Stimulated activated CD8-positive, alpha-beta memory T cell treated with anti-CD3 and anti-CD28 coated beads, Interleukin-4, amount 100 ng/mL, for 48 hours (primary cell): ENCODE results near the gene POLH.
"Not testable (repeated sequence)": the region's sequence is repeated elsewhere in the genome, so short reads cannot be mapped to it uniquely, and the experiment has no call there.

Experiments used
- DNase-seq: peaks from one replicate; pipeline ENCODE4 v3.0.0-alpha.2; 2020

POLH gene

DNA sequence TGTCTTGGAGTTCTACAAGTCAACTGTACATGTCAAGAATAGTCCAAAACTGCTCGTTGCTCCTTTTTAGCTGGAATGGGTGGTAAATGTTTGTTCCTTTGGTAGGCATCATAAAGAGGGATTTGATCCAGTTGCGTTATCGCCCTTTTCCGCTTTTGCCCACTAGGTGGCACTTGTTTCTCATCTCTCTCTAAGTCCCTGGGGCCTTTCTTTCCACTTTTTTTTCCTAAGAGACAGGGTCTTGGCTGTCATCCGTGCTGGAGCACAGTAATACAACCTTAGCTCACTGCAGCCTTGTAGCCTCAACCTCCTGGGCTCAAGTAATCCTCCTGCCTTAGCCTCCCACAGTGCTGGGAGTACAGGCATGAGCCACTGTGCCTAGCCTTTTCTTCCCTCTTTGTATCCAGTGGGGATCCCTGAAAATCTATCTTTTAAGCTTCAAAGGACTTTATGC lies 32.4 kb downstream of the POLH start:
- peak; percentile 81 for DNase-seq

DNA sequence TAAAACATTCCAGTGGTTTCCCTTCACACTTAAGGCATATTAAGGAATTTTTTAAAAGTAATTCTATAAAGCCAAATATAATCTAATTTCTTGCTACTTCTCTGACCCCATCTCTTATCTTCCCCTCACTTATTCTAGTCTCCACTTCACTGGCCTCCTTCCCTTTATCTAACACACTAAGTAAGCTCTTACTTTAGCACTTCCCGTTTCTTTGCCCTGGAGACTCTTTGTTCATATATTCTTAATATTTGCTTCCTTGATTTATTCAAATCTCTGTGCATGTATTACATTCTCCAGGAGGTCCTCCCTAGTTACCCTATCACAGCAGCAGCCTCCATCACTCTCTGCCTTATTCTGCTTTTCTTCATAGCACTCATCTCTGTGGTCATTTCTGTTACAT lies 32.8 kb downstream of the POLH start:
- DNase-seq: no peak

DNA sequence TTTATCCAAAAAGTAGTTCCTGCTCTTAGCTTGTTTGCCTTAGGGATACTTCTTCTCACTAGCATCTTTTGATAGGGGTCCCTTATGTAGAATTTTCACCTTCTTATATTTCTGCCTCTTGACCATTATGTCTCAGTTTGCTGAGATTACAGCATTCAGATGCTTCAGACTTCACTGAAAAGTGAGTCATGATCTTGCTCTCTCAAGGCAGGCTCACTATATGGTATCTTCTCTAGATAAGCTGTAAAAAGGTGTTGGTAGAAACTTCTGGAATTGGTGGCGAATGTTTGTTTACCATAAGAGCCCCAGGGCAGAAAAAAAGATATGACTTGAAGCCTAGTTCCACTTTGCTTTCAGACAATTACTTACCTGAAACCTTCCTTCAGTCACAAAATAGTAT lies 33.4 kb downstream of the POLH start:
- no peak for DNase-seq

DNA sequence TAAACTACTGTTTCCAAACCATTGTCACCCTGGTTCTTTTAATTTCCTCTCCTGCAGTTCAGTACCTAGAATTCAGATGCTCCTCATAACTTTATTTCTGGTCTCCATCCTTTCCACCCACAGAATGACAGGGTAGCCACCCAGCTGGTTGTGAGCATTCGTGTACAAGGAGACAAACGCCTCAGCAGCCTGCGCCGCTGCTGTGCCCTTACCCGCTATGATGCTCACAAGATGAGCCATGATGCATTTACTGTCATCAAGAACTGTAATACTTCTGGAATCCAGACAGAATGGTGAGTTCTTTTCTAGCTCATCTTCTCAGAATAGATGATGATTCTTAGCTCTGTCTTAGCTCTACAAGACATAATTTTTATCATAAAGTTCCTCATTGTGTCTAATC lies 34.4 kb downstream of the POLH start:
- DNase-seq: no peak

DNA sequence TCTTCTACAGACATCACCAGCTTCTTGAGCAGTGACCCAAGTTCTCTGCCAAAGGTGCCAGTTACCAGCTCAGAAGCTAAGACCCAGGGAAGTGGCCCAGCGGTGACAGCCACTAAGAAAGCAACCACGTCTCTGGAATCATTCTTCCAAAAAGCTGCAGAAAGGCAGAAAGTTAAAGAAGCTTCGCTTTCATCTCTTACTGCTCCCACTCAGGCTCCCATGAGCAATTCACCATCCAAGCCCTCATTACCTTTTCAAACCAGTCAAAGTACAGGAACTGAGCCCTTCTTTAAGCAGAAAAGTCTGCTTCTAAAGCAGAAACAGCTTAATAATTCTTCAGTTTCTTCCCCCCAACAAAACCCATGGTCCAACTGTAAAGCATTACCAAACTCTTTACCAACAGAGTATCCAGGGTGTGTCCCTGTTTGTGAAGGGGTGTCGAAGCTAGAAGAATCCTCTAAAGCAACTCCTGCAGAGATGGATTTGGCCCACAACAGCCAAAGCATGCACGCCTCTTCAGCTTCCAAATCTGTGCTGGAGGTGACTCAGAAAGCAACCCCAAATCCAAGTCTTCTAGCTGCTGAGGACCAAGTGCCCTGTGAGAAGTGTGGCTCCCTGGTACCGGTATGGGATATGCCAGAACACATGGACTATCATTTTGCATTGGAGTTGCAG lies 37.9 kb downstream of the POLH start:
- no peak for DNase-seq

DNA sequence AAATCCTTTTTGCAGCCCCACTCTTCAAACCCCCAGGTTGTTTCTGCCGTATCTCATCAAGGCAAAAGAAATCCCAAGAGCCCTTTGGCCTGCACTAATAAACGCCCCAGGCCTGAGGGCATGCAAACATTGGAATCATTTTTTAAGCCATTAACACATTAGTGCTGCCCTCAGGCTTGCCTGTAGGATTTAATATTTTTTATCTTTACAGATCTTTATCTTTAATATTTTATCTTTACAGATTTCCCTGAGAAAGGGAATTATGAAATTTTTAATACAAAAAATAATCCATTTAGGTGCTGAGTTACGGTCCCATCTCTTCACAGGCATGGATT lies 38.4 kb downstream of the POLH start:
- no peak for DNase-seq

DNA sequence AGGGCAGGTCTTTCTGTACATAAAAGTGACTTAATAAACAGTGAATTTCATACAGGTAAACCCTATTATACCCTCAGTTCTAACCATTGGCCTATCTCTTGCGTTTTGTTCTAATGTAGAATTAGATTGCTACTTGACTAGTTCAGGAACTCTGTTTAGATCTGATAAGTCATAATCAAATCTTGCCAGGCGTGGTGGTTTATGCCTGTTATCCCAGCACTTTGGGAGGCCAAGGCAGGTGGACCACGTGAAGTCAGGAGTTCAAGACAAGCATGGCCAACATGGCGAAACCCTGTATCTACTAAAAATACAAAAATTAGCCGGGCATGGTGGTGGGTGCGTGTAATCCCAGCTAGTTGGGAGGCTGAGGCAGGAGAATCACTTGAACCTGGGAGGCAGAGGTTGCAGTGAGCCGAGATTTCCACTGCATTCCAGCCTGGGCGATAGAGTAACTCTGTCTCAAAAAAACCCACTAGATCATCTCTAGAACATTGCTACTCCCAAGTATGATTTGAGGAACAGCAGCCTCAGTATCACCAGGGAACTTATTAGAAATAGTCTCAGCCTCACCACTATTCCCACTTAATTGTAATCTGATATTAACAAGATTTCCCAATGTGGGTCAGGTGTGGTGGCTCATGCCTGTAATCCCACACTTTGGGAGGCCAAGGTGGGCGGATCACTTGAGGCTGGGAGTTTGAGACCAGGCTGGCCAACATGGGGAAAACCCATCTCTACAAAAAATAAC lies 40.9 kb downstream of the POLH start:
- DNase-seq: no peak

DNA sequence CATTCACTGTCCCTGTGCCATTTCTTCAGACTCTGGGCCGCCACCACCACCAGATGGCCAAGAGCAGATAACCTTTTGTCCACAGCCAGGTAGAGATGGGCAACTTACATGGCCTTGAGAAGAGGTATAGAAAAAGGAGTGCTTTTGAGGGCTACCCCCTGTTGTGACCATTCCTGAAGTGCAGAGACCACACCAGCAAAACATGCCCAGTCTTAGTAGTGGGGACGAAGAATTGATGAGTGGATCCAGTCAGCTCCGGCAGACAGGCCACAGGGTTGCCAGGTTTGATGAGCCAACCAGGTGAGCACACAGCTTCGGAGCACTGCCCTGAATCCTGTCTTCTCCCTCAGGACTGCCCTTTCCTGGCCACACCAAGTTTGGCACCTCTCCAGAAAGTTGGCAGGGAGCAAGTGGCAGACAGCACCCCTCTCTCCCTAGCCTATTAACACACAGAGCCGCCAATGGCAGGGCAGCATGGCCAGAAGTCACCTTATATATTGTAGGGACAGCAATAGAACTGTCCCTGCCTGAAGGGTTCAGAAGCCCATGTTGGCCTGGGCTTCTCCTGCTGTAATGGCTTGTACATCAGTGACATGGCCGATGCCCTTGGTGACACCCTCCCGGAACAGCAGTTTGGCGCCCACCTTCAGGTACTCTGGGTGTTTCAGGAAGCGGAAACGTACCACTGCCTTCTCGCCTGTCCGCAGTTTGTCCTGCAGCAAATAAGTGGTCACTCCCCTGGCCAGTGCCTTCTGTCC lies 45.3 kb downstream of the POLH start:
- DNase-seq: no peak

DNA sequence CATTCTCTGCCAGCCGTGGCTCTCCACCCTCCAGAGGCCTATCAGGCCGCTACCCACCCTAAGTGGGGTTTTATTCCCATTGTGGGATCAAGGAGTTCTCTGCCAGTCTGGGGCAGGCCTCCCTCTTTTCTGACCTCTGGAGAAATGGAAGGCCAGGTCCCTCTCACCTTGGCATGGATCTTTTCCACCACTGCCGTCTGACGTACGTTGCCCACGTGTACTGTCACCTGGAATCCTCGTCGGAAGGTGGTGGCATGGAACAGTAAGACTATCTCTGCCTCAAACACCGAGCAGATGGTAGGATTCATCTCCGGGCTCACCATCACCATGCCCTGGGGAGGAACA lies 45.8 kb downstream of the POLH start:
- DNase-seq: no peak

DNA sequence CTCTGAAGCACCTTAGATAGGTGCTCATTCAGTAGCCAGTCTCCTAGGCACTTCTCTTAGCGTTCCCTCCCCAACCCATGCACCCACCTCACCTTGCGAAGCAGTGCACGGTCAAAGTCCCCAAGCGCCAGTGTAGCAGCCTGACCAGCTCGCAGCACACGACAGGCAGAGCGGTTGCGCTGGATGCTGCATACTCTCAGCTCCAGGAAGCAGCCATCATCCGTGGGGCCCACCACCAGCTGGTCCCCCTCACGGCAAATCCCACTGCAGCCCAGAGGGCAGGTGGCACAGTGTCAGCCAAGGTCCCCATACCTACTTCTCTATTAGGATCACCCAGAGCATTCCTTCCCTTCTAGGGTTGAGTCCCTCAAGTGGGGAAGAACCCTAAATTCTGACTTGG lies 46.6 kb downstream of the POLH start:
- no peak for DNase-seq

DNA sequence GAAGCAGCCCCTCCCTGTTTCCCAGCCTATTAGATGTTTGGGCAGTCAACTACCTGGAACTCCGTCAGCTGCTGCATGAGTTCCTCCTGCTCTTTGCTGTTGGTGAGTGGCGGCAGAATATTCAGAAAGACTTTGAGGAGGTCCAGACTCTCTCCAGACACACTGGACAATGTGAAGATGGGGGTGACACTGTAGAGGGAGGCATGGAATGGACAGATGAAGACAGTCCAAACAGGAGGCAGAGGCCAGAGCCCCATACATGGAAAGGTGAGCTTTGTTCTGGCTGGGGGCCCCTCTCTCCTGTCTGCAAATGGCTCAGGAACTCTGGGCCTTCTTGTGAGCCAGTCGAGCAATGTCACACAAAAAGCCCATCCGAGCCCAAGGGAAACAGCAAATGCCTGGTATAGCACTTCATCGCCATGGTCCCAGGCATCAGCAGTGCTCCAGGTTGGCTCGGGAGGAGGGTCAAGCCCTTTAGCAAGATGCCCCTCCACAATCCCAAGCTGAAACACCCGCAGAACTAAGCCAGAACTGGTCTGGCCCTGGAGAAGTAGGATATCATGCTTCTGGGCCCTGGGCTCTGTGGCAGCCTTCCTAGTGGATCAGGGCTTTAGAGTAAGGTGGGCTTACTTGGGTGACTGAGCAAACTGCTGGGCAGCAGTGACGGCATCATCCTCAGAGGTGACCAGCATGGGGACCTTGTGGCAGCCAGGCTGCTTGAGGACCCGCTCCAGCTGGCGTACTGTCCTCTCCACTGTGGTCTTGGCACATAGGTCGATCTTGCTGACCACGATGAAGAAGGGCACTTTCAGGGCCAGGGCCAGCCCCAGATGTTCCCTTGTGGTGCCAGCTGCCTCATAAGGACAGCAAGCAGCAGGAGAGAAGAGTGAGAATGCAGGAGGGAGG lies 48.1 kb downstream of the POLH start:
- DNase-seq: no peak

DNA sequence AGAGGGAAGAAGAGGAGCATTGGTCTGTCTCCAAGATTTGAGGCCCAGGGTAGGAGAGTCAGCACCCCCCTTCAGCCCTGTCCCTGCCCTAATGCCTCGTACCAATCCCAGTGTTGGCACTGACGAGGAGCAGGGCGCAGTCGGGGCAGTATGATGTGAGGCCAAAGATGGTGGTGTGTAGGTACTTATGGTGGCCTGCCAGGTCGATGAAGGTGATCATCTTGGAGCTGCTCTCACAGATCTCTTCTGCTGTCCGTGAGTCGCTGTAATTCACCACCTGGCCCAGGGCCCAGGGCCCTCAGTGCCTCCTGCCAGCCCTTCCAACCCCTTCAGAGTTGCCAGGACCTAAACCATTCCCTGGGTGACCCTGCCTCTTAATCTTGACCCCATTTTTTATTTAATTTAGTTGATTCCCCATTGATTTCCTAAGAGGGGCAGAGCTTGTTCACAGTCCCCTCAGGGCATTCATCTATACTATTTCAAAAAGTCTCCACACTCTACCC lies 48.9 kb downstream of the POLH start:
- DNase-seq: no peak

DNA sequence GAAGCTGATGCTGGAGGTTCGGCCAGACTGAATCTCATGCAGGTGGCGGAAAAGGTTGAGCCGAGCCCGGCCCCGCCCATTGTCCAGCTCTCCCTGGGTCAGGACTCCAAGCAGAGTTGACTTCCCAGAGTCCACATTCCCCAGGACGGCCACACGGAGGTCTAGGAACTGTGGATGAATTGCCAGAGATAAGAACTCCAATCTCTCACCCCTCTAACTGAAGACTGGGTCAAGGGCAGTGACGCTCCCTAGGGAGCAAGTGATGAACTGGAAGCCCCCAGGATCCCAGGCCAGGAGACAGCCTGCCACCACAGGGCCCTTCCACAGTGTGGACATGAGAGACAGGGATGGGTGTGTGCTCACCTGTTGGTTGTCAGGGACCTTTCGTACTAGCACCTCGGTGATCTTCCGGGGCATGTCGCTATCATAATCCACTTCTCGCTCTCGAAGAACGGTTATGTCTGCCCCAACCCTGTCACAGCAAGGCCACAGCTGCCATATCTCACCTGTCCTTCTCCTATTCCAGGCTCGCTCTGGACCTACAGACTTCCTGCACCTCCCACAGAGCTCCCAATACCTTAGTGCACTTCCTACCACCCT lies 49.5 kb downstream of the POLH start:
- DNase-seq: no peak

DNA sequence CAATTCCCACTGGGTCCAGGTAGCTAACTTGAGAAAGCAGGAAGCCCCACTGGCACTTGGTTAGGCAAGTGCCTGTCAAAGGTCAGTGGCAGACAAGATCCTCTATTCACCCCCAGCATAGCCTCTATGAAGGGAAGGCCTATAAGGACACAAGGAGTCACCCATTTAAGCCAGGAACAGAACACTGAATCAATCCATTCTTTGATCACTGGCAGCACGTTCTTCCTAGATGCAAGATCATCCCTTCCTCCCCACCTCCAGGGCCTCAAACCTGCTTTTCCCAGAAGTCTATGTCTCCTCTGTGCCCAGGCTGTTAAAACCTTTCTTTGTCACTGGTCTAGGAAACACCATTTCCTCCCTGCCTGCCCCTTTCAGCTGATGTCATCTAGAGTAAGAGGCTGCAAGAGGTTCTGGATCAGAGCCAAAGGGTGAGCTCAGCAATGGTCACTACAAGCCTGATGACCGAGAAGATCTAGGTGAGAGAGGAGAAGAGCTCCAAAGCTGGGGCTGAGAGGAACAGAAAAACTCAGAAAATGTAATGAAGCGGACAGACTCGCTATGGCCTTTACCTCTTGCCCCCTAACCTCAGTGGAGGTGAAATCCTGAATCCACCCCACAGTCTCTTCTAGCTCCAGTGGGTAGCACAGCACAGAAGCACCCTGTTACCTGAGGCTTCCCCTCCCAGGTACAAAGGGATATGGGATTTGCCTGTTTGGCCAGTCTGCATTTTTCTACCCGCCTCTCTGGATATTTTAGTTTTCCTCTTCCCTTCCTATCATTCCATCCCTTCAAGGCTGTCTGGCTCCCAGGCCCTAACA lies 51.2 kb downstream of the POLH start:
- no peak for DNase-seq

DNA sequence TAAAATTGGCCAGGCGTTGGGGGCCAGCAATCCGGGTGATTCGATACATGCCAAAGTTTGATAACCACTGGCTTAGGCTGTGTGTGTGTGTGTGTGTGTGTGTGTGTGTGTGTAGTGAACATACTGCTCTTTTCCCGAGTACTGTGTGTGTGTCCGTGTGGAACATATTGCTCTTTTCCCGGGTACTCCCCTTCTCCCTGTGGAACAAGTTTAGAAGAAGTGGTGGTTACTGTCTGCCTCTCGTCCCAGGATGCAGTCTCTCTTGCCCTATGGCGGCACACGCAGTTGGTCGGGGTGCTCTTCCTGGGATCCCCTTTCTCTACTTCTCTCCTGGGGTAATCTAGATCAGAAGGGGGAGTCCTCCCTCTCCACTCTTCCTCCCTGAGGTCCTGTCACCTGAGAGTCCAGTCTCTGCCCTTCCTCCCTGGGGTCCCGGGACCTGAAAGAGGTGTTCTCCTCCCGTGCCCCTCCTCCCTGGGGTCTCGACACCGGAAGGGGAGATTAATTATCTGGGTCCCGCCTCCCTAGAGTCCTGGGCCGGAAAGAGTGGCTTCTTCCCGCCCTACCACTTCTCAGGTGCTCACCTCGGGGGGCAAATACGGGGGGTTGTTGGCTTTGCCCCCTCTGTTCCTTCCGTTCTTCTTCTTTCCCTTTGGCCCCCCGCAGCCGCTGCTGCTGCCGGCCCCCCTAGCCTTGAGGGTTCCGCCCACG lies 52.6 kb downstream of the POLH start:
- DNase-seq: peak; percentile 73

DNA sequence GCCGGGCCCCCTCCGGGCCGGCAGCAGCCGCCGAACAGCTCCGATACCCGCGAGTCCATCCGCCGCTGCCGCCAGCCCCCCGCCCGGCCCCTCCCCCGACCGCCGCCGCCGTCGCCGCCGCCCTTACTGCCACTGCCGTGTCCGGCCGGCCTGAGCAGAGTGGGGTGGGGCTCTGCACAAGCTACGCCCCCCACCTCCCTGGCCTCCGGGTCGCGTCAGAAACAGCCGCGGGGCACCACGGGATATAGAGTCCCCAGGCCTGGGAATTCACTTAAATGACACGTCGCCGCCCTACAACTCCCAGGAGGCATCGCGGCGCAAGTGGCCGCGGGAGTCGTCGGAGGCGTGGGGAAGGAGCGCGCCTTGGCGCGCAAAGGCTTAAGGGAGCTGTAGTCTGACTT lies 53.1 kb downstream of the POLH start, which contains the start of gene GTPBP2:
GTPBP2 (minus strand) TSS at position 161 of the 401 bp plus-strand sequence; CDS start at position 59, 102 bp downstream.
- peak; percentile 97 for DNase-seq

DNA sequence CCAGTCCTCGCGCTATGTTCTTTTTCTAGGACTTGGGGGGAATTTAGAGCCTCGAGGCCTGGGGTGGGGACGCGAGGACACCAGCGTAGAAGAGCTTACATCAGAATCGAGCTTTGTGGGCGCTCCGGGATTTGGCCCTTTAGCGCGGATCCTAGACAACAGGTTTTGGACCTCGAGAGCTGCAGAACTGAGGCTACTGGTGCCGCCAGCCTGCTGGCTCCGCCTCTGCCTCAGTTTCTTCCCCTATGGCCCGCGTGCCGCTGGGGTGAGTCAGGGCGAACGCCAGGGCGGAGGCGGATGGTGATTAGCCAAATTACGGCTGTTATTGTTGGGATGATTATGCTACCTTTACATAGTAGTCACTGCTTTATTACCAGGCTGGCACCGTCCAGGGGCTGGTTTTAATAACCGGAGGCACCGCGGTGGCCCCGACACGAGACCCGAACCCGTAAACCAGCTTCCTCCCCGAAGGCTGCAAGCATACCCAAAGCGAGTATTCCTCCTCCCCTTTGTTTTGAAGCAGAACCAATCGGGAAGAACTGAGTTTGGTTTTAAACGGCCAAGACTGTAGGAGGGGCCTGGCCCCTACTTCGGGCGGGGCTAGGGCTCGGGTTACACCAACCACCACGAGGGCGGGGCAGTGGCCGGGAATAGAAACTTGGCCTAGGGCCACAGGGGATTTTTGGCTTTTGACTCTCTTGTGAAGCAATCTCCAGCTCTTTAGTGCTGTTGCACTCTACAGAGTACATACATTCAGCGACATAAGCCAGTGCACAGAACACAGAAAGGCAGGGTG lies 53.7 kb downstream of the POLH start:
- DNase-seq: peak; percentile 94

DNA sequence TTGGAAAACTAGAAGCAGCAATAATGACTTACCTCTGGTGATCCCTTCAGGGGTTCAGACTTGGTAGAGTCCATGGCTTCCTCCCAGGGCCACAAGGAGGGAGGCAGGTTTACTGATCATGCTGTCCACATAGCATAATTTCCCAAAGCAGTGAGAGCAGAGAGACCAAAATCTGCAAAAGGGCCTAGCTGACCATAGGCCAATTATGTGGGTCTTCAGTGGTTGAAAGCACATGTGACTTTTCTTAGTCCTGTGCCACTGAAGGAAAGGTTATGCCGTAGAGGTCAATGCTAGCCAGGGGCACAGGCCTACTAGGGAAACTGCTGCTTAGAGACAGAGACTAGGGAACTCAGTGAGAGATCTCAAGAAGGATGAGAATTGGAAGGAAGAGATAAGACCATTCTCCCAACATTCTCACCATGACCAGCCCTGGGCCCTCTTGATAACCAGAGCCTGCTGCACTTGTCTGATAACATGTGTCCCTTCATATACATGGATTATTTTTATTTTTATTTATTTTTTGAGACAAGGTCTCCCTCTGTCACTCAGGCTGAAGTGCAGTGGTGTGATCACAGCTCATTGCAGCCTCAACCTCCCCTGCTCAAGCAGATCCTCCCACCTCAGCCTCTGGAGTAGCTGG lies 55.1 kb downstream of the POLH start:
- no peak for DNase-seq

DNA sequence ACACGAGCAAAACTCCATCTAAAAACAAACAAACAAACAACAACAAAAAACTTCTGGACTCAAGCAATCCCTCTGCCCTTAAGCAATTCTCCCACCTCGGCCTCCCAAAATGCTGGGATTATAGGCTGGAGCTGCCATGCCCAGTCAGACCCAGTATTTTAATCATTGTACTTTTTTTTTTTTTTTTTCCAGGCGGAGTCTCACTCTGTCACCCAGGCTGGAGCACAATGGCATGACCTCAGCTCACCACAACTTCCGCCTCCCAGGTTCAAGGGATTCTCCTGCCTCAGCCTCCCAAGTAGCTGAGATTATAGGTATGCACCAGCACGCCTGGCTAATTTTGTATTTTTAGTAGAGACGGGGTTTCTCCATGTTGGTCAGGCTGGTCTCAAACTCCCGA lies 57.0 kb downstream of the POLH start:
- not testable (repeated sequence) for DNase-seq
